GM12891 (cell line): ENCODE data around the gene PAPPA2.

Experiments
- POLR2A ChIP-seq: IDR thresholded peaks from 2 replicates; pipeline ENCODE4 v1.6.1; 2011; ENCODE audit warnings: low read depth, low read length, control low read depth
- POLR2AphosphoS5 ChIP-seq: IDR thresholded peaks from 2 replicates; pipeline ENCODE4 v1.6.1; 2011; ENCODE audit warnings: low read depth, low read length, control low read depth
- SPI1 ChIP-seq: IDR thresholded peaks from 2 replicates; pipeline ENCODE4 v1.6.1; 2011; ENCODE audit warnings: low read depth, low read length, control low read depth
- TAF1 ChIP-seq: IDR thresholded peaks from 2 replicates; pipeline ENCODE4 v1.6.1; 2011; ENCODE audit warnings: low read depth, low read length, control low read depth

DNA sequence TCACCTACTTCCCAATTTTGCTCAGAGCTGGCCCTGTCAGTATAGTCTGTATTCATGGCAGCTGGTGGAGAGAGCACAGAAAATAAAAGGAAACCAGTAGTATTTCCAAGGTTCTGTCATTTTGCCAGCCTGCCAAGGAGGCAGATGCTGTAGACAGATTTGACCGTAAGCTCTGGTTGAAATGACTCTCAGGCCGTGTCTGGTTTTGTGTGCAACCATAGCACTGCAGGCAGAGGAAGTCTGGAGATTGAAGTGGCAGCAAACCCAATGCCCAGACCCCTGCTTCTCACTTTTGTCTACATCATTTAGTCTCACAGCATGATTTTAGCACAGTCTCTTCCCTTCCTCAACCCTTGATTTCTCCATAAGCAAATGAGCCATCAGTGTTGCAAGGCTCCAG is 291.7 kb downstream of the PAPPA2 start:
- TF ChIP-seq POLR2AphosphoS5: no peak
- TF ChIP-seq POLR2A: no peak
- no peak for TF ChIP-seq TAF1
- TF ChIP-seq SPI1: no peak
